Lung microvascular endothelial cell (primary cell): Measurements from ENCODE around the gene PRSS16. TPM values are rescaled to one million over a fixed set of nuclear protein-coding genes. Genes with fewer than 3 reads are reported as not detected.
A peak's percentile ranks its signal among the peaks of the same experiment; 100 is the strongest.
"Not testable (repeated sequence)": the region's sequence is repeated elsewhere in the genome, so short reads cannot be mapped to it uniquely, and the experiment has no call there.

Source experiments
- DNase-seq, 2 donors: peaks; one replicate each; pipeline versions ENCODE4 v3.0.0 to v3.0.0-alpha.2; 2010; ENCODE audit warnings: low read depth in 2 of 2
- total RNA-seq: library from RNA; depleted of rRNA; stranded (reverse); fragments of >200 nt; gene quantifications from 2 replicates; pipeline ENCODE4 v1.2.1, GENCODE V29; 2014

The PRSS16 gene
- total RNA-seq, 1 donor from 2014 or later = not detected

DNA sequence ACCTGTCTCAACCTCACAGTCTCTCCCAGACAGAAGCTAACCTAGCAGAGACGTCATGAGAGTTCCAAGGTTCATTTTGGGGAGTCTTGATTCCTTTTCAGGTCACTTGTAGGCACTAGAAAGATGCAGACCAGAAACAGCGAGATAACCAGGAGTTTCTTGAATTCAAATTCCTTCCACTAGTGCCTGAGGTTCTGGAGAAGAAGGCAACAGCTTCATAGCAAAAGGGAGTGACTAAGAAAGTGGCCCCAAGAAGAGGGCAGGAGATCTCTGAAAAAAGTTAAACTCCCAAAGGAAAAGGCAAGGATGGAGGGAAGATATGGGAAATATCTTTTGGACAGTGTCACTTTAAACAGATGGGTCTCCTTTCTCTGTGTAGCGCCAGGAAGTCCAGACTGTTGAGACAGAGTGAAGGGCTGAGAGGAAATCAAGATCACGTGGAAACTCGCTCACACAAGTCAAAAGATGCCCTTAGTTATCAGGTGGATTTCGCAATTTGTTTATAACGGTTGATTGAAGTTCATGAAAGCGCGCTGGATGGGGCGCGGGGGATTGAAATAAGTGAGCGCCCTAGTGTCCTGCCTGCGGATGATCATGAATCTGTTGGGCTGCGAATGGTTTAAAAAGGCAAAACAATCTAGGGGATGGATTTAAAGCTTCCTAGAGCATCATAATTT is 4.8 kb upstream of the PRSS16 start:
- DNase-seq = no peak

DNA sequence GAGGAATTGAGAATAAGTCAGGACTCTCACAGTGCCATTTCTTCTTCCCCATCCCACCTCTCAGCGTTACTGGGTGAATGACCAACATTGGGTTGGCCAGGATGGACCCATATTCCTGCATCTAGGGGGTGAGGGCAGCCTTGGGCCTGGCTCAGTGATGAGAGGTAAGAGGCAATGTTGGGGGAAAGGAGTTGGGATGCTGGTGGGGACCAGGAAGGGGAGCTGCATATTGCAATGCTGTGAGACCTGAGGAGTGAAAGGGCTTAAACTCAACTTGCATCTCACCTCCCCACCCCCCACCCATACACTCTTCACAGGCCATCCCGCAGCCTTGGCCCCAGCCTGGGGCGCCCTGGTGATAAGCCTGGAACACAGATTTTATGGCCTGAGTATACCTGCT is 1.3 kb downstream of the PRSS16 start:
- no peak for DNase-seq

GRCh38 chr6:27250277-27251111 is 3.0 kb downstream of the PRSS16 start:
- no peak for DNase-seq

DNA sequence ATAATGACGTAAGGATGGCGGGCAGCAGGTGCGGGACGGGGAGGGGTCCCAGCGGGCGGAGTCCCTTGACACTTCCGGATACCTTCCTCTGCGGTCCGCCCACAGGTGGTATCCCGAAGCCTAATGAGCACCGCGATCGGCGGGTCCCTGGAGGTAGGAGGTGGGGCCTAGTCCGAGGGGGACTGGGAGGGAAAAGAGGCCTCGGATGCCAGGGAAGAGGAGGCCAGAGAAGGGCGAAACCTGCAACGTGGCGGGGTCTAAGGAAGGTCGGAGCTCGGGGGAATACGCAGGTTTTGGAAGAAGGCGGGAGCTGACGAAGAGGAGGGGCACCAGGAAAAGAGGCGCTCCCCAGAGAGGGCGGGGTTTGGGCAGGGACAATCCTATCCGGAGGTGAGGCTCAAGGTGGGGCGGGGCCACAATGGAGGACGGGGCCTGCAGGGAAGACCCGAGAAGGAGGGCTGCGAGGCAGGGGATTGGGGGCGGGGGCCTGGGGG is 3.7 kb downstream of the PRSS16 start:
- DNase-seq = peak in 1 of 2 donors; percentile 11

DNA sequence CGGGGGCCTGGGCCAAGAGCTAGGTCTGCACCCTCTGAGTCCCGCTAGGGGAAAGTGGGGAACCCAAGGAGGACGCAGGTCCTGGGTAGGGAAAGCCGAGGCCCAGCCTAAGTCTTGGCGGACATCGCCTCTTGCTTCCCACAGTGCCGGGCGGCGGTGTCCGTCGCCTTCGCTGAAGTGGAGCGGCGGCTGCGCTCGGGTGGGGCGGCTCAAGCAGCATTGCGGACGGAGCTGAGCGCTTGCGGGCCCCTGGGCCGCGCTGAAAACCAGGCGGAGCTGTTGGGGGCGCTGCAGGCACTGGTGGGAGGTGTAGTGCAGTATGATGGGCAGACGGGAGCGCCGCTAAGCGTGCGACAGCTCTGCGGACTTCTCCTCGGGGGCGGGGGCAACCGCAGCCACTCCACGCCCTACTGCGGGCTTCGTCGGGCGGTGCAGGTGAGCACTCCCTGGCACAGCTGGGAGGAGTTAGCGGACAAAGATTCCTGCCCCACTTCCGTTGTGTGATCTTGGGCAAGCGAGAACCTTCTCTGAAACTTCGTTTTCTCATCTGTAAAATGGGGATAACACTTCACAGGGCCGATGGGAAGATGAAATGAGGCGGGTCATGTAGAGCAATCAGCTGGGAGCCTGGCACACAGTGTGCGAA is 4.2 kb downstream of the PRSS16 start:
- DNase-seq = peak; percentile 20 to 60

DNA sequence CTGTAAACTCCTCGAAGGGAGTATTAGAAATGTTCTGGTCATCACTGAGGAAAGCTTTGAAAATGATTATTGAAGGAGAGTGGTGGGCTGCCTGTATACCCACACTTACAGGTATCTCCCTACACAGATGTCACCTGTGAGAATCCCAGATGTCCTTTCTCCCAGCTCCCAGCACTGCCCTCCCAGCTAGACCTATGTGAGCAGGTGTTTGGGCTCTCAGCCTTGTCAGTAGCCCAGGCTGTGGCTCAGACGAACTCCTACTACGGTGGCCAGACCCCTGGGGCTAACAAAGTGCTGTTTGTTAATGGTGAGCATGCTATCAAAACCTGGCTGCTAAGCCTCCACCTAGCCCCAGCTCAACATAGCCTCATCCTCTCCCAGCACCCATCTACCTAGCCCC is 7.1 kb downstream of the PRSS16 start:
- DNase-seq = no peak

GRCh38 chr6:27255866-27256265 is 8.4 kb downstream of the PRSS16 start:
- no peak for DNase-seq

DNA sequence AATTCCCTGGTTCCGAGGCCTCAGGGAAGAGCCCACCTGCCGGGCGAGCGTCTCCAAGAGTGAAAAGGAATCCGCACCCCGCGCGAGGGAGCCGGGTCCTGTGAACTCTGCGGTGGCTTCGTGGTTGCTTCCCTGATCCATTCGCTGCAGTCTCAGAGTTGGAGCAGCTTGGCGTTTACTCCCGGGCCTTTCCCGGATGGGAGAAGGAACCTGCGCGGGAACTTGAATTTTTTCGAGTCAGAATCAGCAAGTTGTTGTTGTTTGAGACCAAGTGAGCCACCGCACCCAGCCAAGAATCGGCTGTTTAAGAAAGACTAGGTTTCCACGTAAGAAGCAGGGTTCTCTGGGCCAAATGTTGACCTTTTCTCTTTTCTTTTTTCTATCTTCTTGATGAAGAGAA is 12.9 kb downstream of the PRSS16 start:
- DNase-seq = no peak

GRCh38 chr6:27260836-27261375 is 13.4 kb downstream of the PRSS16 start:
- DNase-seq = no peak

- DNase-seq = no peak
Observed at GRCh38 chr6:27263886-27264285, 16.4 kb downstream of the PRSS16 start.

DNA sequence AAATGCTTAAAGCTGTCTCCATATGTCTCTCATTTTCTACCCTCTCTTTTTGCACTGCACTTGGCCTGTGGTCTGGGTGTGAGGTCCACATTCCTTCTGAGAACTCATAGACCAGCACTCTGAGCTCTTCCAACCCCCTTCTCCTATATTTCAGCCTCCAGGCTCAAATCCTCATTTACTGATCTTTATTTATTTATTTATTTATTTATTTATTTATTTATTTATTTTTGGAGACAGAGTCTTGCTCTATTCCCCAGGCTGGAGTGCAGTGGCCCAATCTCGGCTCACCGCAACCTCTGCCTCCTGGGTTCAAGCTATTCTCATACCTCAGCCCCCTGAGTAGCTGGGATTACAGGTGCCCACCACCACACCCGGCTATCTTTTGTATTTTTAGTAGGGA is 19.5 kb downstream of the PRSS16 start:
- not testable (repeated sequence) for DNase-seq

DNA sequence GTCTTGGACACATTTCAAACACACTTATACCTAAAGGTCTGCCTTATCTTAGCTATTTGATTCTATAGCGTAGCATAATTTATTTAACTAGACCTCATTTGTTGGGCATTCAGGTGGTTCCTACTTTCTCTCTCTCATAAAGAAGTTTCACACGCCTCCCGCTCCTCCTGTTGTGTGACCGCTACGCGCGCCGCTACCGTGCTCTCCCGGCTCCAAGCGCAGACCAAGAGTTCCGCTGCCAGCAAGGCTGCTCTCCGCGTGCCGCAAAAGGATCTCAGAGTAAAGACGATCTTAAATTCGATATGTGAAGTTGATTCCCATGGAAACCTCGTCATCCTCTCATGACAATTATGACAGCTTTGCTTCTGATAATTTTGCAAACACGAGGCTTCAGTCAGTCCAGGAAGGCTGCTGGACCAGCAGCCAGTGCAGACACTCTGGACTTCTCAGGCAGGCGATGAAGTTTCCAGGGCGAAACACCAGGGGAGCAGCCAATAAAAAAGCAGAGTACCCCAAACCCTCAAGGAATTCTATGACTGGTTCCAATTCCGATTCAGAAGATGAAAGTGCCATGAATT is 20.4 kb downstream of the PRSS16 start:
- no peak for DNase-seq

GRCh38 chr6:27268803-27269202 is 21.3 kb downstream of the PRSS16 start:
- DNase-seq = no peak

DNA sequence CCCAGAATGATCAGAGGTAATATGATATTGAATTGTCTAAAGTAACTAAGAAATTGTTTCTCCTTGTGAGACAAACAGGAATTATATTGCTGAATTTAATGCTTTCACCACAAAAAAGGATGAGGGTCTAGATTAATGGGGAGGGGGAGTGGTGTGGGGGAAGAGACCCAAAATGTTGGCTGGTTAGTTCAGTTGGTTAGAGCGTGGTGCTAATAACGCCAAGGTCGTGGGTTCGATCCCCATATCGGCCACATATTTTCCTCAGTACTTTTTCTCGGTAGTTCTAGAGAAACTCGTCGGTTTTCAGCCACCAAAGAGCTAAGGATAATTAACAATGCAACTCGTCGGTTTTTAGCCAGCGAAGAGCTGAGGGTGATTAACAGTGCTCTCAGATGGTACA is 26.3 kb downstream of the PRSS16 start:
- no peak for DNase-seq

DNA sequence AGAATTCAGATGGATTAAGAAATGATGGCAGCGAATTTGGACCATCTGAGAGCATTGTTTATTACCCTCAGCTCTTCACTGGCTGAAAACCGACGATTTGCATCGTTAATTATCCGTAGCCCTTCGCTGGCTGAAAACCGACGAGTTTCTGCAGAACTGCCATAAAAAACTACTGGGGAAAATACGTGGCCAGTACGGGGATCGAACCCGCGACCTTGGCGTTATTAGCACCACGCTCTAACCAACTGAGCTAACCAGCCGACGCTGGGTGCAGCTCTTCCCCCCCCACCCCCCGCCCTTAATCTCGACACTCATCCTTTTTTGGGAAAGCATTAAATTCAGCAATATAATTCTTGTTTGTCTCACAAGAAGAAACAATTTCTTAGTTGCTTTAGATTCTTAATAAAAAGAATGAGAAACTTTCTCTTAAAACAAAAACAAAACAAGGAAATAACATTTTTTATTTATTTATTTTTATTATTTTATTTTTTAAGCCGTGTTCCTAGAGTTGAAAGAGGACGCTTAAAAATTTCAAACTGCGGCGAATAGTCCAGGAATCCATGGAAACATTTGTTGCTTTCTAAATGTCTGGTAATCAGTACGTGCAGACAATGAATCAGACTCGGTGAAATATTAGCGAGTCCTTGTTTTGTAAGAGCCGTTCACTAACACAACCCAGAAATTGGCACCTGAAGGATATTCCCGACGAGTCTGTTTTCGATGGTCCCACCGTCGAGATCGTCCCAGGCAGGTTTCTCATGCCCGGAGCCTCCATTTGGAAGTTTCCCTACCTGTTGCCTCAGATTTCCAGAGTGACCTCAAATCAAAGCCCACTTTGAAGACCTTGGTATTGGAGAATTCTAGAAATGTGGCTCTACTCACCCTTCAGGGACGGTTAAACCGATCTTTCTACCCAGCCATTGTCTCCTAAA is 27.8 kb downstream of the PRSS16 start:
- no peak for DNase-seq

DNA sequence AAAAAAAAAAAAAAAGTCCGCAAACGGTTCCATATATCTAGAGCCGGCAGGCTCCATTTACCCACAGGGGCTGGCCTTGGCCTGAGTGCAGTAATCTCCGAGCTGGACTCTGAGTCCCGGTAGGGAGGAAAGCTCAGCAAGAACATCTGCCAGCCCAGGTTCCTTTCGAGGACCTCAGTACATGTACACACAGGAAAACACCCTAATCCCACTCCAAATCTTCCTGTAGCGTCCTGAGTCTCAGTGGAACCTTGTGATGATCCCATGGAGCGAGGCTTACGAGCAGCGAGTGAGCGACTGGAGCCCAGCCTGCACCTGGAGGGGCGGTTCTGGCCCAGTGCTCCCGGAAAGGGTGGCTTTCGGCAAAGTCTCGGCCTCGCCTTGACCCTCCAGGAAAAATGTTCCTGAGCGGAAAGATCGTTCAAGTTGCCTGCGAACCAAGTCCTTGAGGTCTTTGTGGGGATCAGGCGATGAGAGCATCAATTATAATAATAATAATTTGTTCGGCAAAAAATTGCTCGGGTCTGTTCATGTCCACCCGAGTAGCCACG is 32.1 kb downstream of the PRSS16 start:
- no peak for DNase-seq

- DNase-seq = peak; percentile 43 to 44
Observed at GRCh38 chr6:27280064-27280539, 32.6 kb downstream of the PRSS16 start.

GRCh38 chr6:27280540-27281000 is 33.1 kb downstream of the PRSS16 start:
- DNase-seq = no peak

DNA sequence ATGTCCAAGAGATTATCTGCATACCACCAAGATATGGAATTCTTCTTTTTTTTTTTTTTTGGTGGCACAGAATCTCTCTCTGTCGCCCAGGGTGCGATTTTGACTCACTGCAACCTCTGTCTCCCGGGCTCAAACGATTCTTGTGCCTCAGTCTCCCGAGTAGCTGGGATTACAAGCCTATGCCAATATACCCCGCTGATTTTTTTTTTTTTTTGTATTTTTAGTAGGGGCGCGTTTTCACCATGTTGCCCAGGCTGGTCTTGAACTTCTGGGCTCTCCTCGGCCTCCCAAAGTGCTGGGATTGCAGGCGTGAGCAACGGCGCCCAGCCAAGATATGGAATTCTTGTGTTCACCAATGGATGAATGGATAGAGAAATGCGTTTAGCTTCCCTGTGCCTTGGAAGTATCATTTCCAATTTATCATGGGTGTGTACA is 33.6 kb downstream of the PRSS16 start:
- DNase-seq = no peak

DNA sequence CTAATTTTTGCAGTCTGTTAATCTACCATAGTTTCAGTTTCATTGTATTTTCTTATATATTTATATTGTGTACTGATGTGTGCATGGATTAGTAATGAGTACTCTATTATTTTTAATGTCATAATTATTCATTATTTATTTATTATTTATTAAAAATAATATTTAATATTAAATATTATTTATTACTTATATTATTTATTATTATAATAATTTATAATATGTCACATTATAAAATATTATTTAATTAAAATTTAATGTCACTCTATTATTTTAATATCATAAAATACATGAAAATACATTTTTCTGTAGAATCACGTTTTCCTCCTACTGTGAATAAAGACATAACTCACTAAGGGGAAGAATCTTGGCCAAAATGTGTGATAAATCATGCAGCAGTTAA is 34.1 kb downstream of the PRSS16 start:
- no peak for DNase-seq
